ENCODE results near the gene MRPL23. TPM values are rescaled to one million over a fixed set of nuclear protein-coding genes. Genes with fewer than 3 reads are reported as not detected.
"Not testable (repeated sequence)": the region's sequence is repeated elsewhere in the genome, so short reads cannot be mapped to it uniquely, and the experiment has no call there.

The MRPL23 gene
- total RNA-seq, 2 donors from 2014 or later: 69.9 to 109 TPM

- Histone ChIP-seq H3K27ac (ENCODE audit: low read depth, low read length) (no peak overlapping the region), H3K4me3 (ENCODE audit: low read length) (no peak overlapping the region), H3K9me3 (ENCODE audit: control insufficient read depth, low read length) (no peaks in the 10 kb centered on the region), H3K9ac (ENCODE audit: extremely low read depth, low read length, poor library complexity, severe bottlenecking) (no peak overlapping the region), H3K27me3 (ENCODE audit: control insufficient read depth, insufficient read depth, low read length, poor library complexity, severe bottlenecking) (no peaks in the 10 kb centered on the region), H3K4me1 (ENCODE audit: control insufficient read depth, insufficient read depth, low read length) (no peaks in the 10 kb centered on the region), H3K36me3 (ENCODE audit: control insufficient read depth, insufficient read depth, low read length) (no peaks in the 10 kb centered on the region)
- Mint-ChIP-seq H3K4me3 (no peak overlapping the region), H3K27me3 (ENCODE audit: insufficient read depth) (peaks cover 3% of the 10 kb centered on the region), H3K9me3 (no peaks in the 10 kb centered on the region), H3K27ac (no peak overlapping the region), H3K4me1 (no peaks in the 10 kb centered on the region), H3K36me3 (ENCODE audit: low read depth) (no peaks in the 10 kb centered on the region)
- TF ChIP-seq CTCF (conservative IDR thresholded peaks at IDR 0.05): no peak
- DNase-seq: no peak
- 88 to 94% methylated on average over 17 to 27 of the region's 27 CpGs for WGBS, 2 experiments (ENCODE audit: insufficient coverage in 1 of 2, insufficient read length in 1 of 2)
Observed at GRCh38 chr11:1938343-1939005, 8.7 kb upstream of the MRPL23 start.

GRCh38 chr11:1939006-1939625, 8.0 kb upstream of the MRPL23 start:
- H3K27me3 ChIP-seq (ENCODE audit: control insufficient read depth, insufficient read depth, low read length, poor library complexity, severe bottlenecking): no peaks in the 10 kb centered on the region
- H3K27ac Mint-ChIP-seq: no peak overlapping the region
- H3K4me1 Mint-ChIP-seq: no peaks in the 10 kb centered on the region
- no peaks in the 10 kb centered on the region for H3K9me3 Mint-ChIP-seq
- H3K27ac ChIP-seq (ENCODE audit: low read depth, low read length): no peak overlapping the region
- H3K9me3 ChIP-seq (ENCODE audit: control insufficient read depth, low read length): no peaks in the 10 kb centered on the region
- 86 to 91% methylated on average over 13 to 22 of the region's 23 CpGs for WGBS, 2 experiments (ENCODE audit: insufficient coverage in 1 of 2, insufficient read length in 1 of 2)
- no peaks in the 10 kb centered on the region for H3K4me1 ChIP-seq (ENCODE audit: control insufficient read depth, insufficient read depth, low read length)
- no peaks in the 10 kb centered on the region for H3K27me3 Mint-ChIP-seq (ENCODE audit: insufficient read depth)
- H3K4me3 Mint-ChIP-seq: no peak overlapping the region
- no peaks in the 10 kb centered on the region for H3K36me3 ChIP-seq (ENCODE audit: control insufficient read depth, insufficient read depth, low read length)
- no peak for DNase-seq
- no peaks in the 10 kb centered on the region for H3K36me3 Mint-ChIP-seq (ENCODE audit: low read depth)
- no peak overlapping the region for H3K4me3 ChIP-seq (ENCODE audit: low read length)
- H3K9ac ChIP-seq (ENCODE audit: extremely low read depth, low read length, poor library complexity, severe bottlenecking): no peak overlapping the region
- TF ChIP-seq CTCF (conservative IDR thresholded peaks at IDR 0.05): no peak

GRCh38 chr11:1939788-1940187, 7.3 kb upstream of the MRPL23 start:
- not testable (repeated sequence) for H3K27me3 ChIP-seq (ENCODE audit: control insufficient read depth, insufficient read depth, low read length, poor library complexity, severe bottlenecking); H3K4me3 ChIP-seq (ENCODE audit: low read length); H3K27ac ChIP-seq (ENCODE audit: low read depth, low read length); H3K9me3 ChIP-seq (ENCODE audit: control insufficient read depth, low read length); H3K36me3 Mint-ChIP-seq (ENCODE audit: low read depth); H3K9me3 Mint-ChIP-seq; H3K27ac Mint-ChIP-seq; H3K36me3 ChIP-seq (ENCODE audit: control insufficient read depth, insufficient read depth, low read length); H3K27me3 Mint-ChIP-seq (ENCODE audit: insufficient read depth); H3K9ac ChIP-seq (ENCODE audit: extremely low read depth, low read length, poor library complexity, severe bottlenecking); H3K4me1 Mint-ChIP-seq; DNase-seq; H3K4me3 Mint-ChIP-seq; H3K4me1 ChIP-seq (ENCODE audit: control insufficient read depth, insufficient read depth, low read length)
- WGBS, 2 experiments (ENCODE audit: insufficient coverage in 1 of 2, insufficient read length in 1 of 2): 100% methylated on average over 1 of the region's 1 CpG; no CpG with 5 or more reads in 1 of the 2 experiments
